Tibial nerve (tissue), 3 donors: ENCODE measurements around the gene MLLT1.

Experiments
- CTCF ChIP-seq, 5 experiments: fragments of 200-600 bp in 3 of 5; fragments of 450-650 bp in 2 of 5; sonication (generic) in 3 of 5; IDR thresholded peaks; one replicate each; pipeline ENCODE4 v1.5.1; 2016 to 2019; ENCODE audit warnings: antibody characterized with exemption in 5 of 5, mild to moderate bottlenecking in 3 of 5, moderate library complexity in 2 of 5
- POLR2A ChIP-seq, 2 donors: fragments of 450-650 bp; IDR thresholded peaks; one replicate each; pipeline ENCODE4 v1.6.1; 2017; ENCODE audit warnings: antibody characterized with exemption in 2 of 2, mild to moderate bottlenecking in 2 of 2, moderate library complexity in 2 of 2

DNA sequence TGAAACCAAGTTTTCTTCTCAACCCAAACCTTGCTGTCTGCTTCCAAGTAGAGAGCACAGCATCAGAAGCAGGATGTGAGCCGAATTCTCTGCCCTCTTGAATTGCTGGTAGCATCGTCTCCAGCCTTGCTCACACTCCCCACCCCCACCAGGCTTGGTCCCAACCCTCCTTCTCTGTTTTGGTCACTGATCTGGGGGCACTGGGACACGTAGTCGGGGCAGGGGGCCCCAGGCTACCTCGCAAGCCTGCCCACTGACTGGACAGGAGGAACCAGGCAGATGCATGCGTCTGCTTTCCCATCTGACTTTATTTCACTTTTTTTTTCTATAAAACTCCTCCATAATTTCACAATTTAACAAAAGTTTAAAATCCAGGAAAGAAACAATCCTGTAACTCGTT lies 69.7 kb downstream of the MLLT1 start:
- TF ChIP-seq CTCF (IDR thresholded peaks at IDR 0.05), result no peak
- TF ChIP-seq POLR2A (IDR thresholded peaks at IDR 0.05), result no peak
